ENCODE results near the gene SNU13. TPM values are rescaled to one million over a fixed set of nuclear protein-coding genes. Genes with fewer than 3 reads are reported as not detected.
"Not testable (repeated sequence)": the region's sequence is repeated elsewhere in the genome, so short reads cannot be mapped to it uniquely, and the experiment has no call there.

Gene SNU13
- total and polyA plus RNA-seq, 8 donors, result 102 to 136 (median 114) TPM

DNA sequence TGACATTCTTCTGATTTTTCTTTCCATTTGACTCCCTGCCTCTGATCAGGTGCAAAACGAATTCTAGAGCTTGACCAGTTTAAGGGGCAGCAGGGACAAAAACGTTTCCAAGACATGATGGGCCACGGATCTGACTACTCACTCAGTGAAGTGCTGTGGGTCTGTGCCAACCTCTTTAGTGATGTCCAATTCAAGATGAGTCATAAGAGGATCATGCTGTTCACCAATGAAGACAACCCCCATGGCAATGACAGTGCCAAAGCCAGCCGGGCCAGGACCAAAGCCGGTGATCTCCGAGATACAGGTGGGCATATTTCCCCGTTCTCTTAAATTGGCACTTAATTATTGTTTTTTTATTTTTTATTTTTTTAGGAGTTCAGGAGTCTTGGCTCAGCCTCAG is 52.2 kb downstream of the SNU13 start:
- peak overlapping the region in 1 of 2 donors; percentile 53 for H3K27ac ChIP-seq
- intact Hi-C loops (cut with DNase I), result no loop called here

DNA sequence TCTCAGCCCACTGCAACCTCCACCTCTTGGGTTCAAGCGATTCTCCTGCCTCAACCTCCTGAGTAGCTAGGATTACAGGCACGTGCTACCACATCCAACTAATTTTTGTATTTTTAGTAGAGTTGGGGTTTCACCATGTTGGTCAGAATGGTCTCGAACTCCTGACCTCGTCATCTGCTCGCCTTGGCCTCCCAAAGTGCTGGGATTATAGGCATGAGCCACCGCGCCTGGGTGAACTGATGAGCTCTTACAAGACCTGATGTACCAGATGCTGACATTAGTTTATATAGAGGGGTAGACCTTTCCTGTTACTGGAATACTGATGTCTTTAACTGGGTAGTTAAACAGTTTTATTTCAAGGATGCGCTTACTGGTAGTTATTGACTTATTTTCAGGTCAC is 54.1 kb downstream of the SNU13 start:
- H3K4me1 ChIP-seq; H3K4me3 ChIP-seq; DNase-seq; ATAC-seq; H3K9me3 ChIP-seq; H3K27me3 ChIP-seq; intact Hi-C loops (cut with DNase I); H3K27ac ChIP-seq: not testable (repeated sequence)
- H3K36me3 ChIP-seq, result peaks cover 2 to 95% of the 10 kb centered on the region in 2 donors

More for the DNA sequence above, 52.2 kb downstream of the SNU13 start:
- peaks cover 2 to 97% of the 10 kb centered on the region in 2 donors for H3K36me3 ChIP-seq
- TF ChIP-seq, protein P1, sequence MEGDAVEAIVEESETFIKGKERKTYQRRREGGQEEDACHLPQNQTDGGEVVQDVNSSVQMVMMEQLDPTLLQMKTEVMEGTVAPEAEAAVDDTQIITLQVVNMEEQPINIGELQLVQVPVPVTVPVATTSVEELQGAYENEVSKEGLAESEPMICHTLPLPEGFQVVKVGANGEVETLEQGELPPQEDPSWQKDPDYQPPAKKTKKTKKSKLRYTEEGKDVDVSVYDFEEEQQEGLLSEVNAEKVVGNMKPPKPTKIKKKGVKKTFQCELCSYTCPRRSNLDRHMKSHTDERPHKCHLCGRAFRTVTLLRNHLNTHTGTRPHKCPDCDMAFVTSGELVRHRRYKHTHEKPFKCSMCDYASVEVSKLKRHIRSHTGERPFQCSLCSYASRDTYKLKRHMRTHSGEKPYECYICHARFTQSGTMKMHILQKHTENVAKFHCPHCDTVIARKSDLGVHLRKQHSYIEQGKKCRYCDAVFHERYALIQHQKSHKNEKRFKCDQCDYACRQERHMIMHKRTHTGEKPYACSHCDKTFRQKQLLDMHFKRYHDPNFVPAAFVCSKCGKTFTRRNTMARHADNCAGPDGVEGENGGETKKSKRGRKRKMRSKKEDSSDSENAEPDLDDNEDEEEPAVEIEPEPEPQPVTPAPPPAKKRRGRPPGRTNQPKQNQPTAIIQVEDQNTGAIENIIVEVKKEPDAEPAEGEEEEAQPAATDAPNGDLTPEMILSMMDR (IDR thresholded peaks at IDR 0.05), result no peak
- no peak overlapping the region for H3K4me3 ChIP-seq
- ATAC-seq, result no peak
- DNase-seq, result no peak
- H3K4me1 ChIP-seq, result no peaks in the 10 kb centered on the region
- H3K9me3 ChIP-seq, result no peaks in the 10 kb centered on the region
- H3K27me3 ChIP-seq, result no peaks in the 10 kb centered on the region

DNA sequence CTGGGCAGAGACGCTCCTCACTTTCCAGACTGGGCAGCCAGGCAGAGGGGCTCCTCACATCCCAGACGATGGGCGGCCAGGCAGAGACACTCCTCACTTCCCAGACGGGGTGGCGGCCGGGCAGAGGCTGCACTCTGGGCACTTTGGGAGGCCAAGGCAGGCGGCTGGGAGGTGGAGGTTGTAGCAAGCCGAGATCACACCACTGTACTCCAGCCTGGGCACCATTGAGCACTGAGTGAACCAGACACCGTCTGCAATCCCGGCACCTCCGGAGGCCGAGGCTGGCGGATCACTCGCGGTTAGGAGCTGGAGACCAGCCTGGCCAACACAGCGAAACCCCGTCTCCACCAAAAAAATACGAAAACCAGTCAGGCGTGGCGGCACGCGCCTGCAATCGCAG is 57.1 kb downstream of the SNU13 start:
- H3K27me3 ChIP-seq; H3K27ac ChIP-seq; ATAC-seq; DNase-seq; H3K9me3 ChIP-seq; H3K4me3 ChIP-seq; H3K4me1 ChIP-seq; intact Hi-C loops (cut with DNase I): not testable (repeated sequence)
- H3K36me3 ChIP-seq, result peaks cover 2 to 95% of the 10 kb centered on the region in 2 donors

DNA sequence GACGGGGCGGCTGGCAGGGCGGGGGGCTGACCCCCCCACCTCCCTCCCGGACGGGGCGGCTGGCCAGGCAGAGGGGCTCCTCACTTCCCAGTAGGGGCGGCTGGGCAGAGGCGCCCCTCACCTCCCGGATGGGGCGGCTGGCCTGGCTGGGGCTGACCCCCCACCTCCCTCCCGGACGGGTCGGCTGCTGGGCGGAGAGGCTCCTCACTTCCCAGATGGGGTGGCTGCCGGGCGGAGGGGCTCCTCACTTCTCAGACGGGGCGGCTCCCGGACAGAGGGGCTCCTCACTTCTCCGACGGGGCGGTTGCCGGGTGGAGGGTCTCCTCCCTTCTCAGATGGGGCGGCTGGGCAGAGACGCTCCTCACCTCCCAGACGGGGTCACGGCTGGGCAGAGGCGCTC is 57.6 kb downstream of the SNU13 start:
- H3K27me3 ChIP-seq; H3K27ac ChIP-seq; ATAC-seq; H3K9me3 ChIP-seq; DNase-seq; H3K4me1 ChIP-seq; intact Hi-C loops (cut with DNase I); H3K4me3 ChIP-seq: not testable (repeated sequence)
- H3K36me3 ChIP-seq, result peaks cover 2 to 95% of the 10 kb centered on the region in 2 donors

DNA sequence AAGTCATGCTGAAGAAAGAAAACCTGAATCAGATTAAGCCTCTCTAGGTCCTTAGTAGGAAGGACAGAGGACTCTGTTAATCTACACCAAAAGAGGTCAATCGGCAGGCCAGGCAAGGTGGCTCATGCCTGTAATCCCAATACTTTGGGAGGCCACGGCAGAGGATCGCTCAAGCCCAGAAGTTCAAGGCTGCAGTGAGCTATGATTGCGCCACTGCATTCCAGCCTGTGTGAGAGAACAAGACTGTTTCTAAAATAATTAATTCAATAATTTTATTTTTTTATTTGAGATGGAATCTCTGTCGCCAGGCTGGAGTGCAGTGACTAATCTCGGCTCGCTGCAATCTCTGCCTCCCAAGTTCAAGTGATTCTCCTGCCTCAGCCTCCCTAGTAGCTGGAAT is 63.1 kb downstream of the SNU13 start:
- intact Hi-C loops (cut with DNase I), result no loop called here
- H3K9me3 ChIP-seq, result no peaks in the 10 kb centered on the region
- H3K4me1 ChIP-seq, result peaks cover 6 to 27% of the 10 kb centered on the region in 2 donors
- no peak overlapping the region for H3K4me3 ChIP-seq
- DNase-seq (no peak), ATAC-seq (no peak)
- peaks cover 0 to 84% of the 10 kb centered on the region in 2 donors for H3K36me3 ChIP-seq
- TF ChIP-seq, protein P1 (IDR thresholded peaks at IDR 0.05), result no peak
- no peaks in the 10 kb centered on the region for H3K27me3 ChIP-seq
- no peak overlapping the region for H3K27ac ChIP-seq

Other genes starting within 250 kb of the SNU13 start
- gene TOB2, start 242.1 kb downstream of the SNU13 start, total RNA-seq, result 10 to 100 TPM; 38.9 to 47.8 TPM
- gene TOB2, start 242.1 kb downstream of the SNU13 start, polyA plus RNA-seq (ENCODE audit: insufficient read length in 6 of 6), result 10 to 100 TPM; 40.5 to 62.6 (median 52.4) TPM
- gene PHF5A, start 220.2 kb downstream of the SNU13 start, total RNA-seq, result 10 to 100 TPM; 30.3 to 35.5 TPM
- gene PHF5A, start 220.2 kb downstream of the SNU13 start, polyA plus RNA-seq (ENCODE audit: insufficient read length in 6 of 6), result 10 to 100 TPM; 44.9 to 54.7 (median 46.7) TPM
- gene ACO2, start 219.8 kb downstream of the SNU13 start, total RNA-seq, result 10 to 100 TPM; 85.3 to 91.8 TPM
- 10 to 100 TPM; 51.0 to 66.1 (median 56.6) TPM for gene ACO2, start 219.8 kb downstream of the SNU13 start, polyA plus RNA-seq (ENCODE audit: insufficient read length in 6 of 6)
- 10 to 100 TPM; 31.3 to 55.4 TPM for gene POLR3H, start 144.4 kb downstream of the SNU13 start, total RNA-seq
- gene POLR3H, start 144.4 kb downstream of the SNU13 start, polyA plus RNA-seq (ENCODE audit: insufficient read length in 6 of 6), result 10 to 100 TPM; 26.6 to 36.2 (median 30.6) TPM
- gene CSDC2, start 127.9 kb downstream of the SNU13 start, total RNA-seq, result 1 to 10 TPM; 5.1 to 5.5 TPM
- gene CSDC2, start 127.9 kb downstream of the SNU13 start, polyA plus RNA-seq (ENCODE audit: insufficient read length in 6 of 6), result 1 to 10 TPM; 3.6 to 6.3 (median 4.0) TPM
- gene PMM1, start 99.0 kb downstream of the SNU13 start, total RNA-seq, result 10 to 100 TPM; 36.5 to 46.0 TPM
- 10 to 100 TPM; 46.8 to 56.7 (median 52.3) TPM for gene PMM1, start 99.0 kb downstream of the SNU13 start, polyA plus RNA-seq (ENCODE audit: insufficient read length in 6 of 6)
- gene DESI1, start 67.8 kb downstream of the SNU13 start, total RNA-seq, result 10 to 100 TPM; 27.2 to 42.9 TPM
- gene DESI1, start 67.8 kb downstream of the SNU13 start, polyA plus RNA-seq (ENCODE audit: insufficient read length in 6 of 6), result 10 to 100 TPM; 21.8 to 33.9 (median 26.6) TPM
- 100 to 1,000 TPM; 176 to 214 TPM for gene XRCC6, start 67.6 kb downstream of the SNU13 start, total RNA-seq
- 100 to 1,000 TPM; 326 to 363 (median 345) TPM for gene XRCC6, start 67.6 kb downstream of the SNU13 start, polyA plus RNA-seq (ENCODE audit: insufficient read length in 6 of 6)
- 1 to 10 TPM; 3.9 to 7.9 TPM for gene MEI1, start 10.6 kb upstream of the SNU13 start, total RNA-seq
- gene MEI1, start 10.6 kb upstream of the SNU13 start, polyA plus RNA-seq (ENCODE audit: insufficient read length in 6 of 6), result 1 to 10 TPM; 1.5 to 3.5 (median 3.1) TPM
- 10 to 100 TPM in 1 of 2 donors, 1 to 10 TPM in 1; 9.7 to 14.1 TPM for gene CCDC134, start 111.8 kb upstream of the SNU13 start, total RNA-seq
- 10 to 100 TPM in 2 of 6 donors, 1 to 10 TPM in 4; 7.9 to 10.5 (median 9.8) TPM for gene CCDC134, start 111.8 kb upstream of the SNU13 start, polyA plus RNA-seq (ENCODE audit: insufficient read length in 6 of 6)
- 100 to 1,000 TPM; 130 to 162 TPM for gene SREBF2, start 144.2 kb upstream of the SNU13 start, total RNA-seq
- 100 to 1,000 TPM in 1 of 6 donors, 10 to 100 TPM in 5; 49.2 to 100 (median 69.2) TPM for gene SREBF2, start 144.2 kb upstream of the SNU13 start, polyA plus RNA-seq (ENCODE audit: insufficient read length in 6 of 6)
- not detected for gene SHISA8, start 226.2 kb upstream of the SNU13 start, total RNA-seq
- under 1 TPM in 2 of 6 donors, not detected in 4; 0.11 to 0.24 TPM for gene SHISA8, start 226.2 kb upstream of the SNU13 start, polyA plus RNA-seq (ENCODE audit: insufficient read length in 6 of 6)
- gene TNFRSF13C, start 237.9 kb upstream of the SNU13 start, total RNA-seq, result under 1 TPM; 0.15 to 0.42 TPM
- gene TNFRSF13C, start 237.9 kb upstream of the SNU13 start, polyA plus RNA-seq (ENCODE audit: insufficient read length in 6 of 6), result 1 to 10 TPM; 1.8 to 3.0 (median 2.1) TPM